Sigmoid colon (tissue), 7 donors: ENCODE measurements around the gene PYGB. TPM values are rescaled to one million over a fixed set of nuclear protein-coding genes. Genes with fewer than 3 reads are reported as not detected.

Experiments used
- DNase-seq: peaks from one replicate; pipeline ENCODE4 v3.0.0-alpha.2; 2019
- H3K27ac ChIP-seq, 4 donors: fragments of 200-600 bp; sonication (generic); one replicate each; pipeline ENCODE4 v1.5.1; 2016 to 2019; ENCODE audit warnings: mild to moderate bottlenecking in 1 of 4
- H3K27me3 ChIP-seq, 3 donors: fragments of 200-600 bp; sonication (generic); one replicate each; pipeline ENCODE4 v1.5.1; 2019; ENCODE audit warnings: mild to moderate bottlenecking in 1 of 3
- H3K36me3 ChIP-seq, 4 donors: fragments of 200-600 bp; sonication (generic); one replicate each; pipeline ENCODE4 v1.5.1; 2016 to 2019
- H3K4me1 ChIP-seq, 4 donors: fragments of 200-600 bp; sonication (generic); one replicate each; pipeline ENCODE4 v1.5.1; 2017 to 2019
- H3K4me3 ChIP-seq, 4 donors: fragments of 200-600 bp; sonication (generic); one replicate each; pipeline ENCODE4 v1.5.1; 2017 to 2019; ENCODE audit warnings: mild to moderate bottlenecking in 2 of 4, moderate library complexity in 1 of 4
- H3K9me3 ChIP-seq, 4 donors: fragments of 200-600 bp in 3 of 4; sonication (generic) in 3 of 4; one replicate each; pipeline versions ENCODE4 v1.5.1 to v1.6.1; 2013 to 2019
- EP300 ChIP-seq, 4 donors: sonication (generic); formaldehyde crosslinking; IDR thresholded peaks; one replicate each; pipeline ENCODE4 v1.6.1; 2017; ENCODE audit warnings: antibody characterized with exemption in 4 of 4
- POLR2A ChIP-seq, 2 donors: fragments of 450-650 bp; IDR thresholded peaks; one replicate each; pipeline ENCODE4 v1.6.1; 2016; ENCODE audit warnings: antibody characterized with exemption in 2 of 2, mild to moderate bottlenecking in 2 of 2, moderate library complexity in 2 of 2
- POLR2AphosphoS5 ChIP-seq, 4 donors: sonication (generic); formaldehyde crosslinking; IDR thresholded peaks; one replicate each; pipeline ENCODE4 v1.6.1; 2017; ENCODE audit warnings: antibody characterized with exemption in 4 of 4
- WGBS, 2 donors: extraction: QIAGEN DNeasy Blood & Tissue Kit; methylation state at CpG; one replicate each; pipeline ENCODE4 v1.1.7; 2013; 5-methylcytosine and 5-hydroxymethylcytosine counted together
- intact Hi-C: fragments of 100-400 bp; cut with DNase I; formaldehyde crosslinking; loops from one replicate; pipeline ENCODE4 v1.15.1; 2023
- polyA plus RNA-seq, 3 donors: library from polyadenylated mRNA; stranded (reverse); fragments of 200-250 nt; gene quantifications; one replicate each; pipeline ENCODE4 v1.2.3, GENCODE V29; 2013
- total RNA-seq, 4 donors: library from RNA; depleted of rRNA; stranded (reverse); fragments of >200 nt; gene quantifications; one replicate each; pipeline ENCODE4 v1.1.0, GENCODE V29; 2016
- TF ChIP-seq, protein P1 (sequence below), 4 experiments: fragments of 450-650 bp in 3 of 4; fragments of 200-600 bp in 1 of 4; IDR thresholded peaks; one replicate each; pipeline ENCODE4 v1.5.1; 2016 to 2019; ENCODE audit warnings: antibody characterized with exemption in 4 of 4, mild to moderate bottlenecking in 3 of 4, moderate library complexity in 2 of 4
- donor health status: healthy with polysubstance abuse.
- donor health status: Bipolar disorder and iron deficiency.
- donor health status: healthy.

Gene PYGB
- total and polyA plus RNA-seq, 7 donors: 45.6 to 317 (median 198) TPM

DNA sequence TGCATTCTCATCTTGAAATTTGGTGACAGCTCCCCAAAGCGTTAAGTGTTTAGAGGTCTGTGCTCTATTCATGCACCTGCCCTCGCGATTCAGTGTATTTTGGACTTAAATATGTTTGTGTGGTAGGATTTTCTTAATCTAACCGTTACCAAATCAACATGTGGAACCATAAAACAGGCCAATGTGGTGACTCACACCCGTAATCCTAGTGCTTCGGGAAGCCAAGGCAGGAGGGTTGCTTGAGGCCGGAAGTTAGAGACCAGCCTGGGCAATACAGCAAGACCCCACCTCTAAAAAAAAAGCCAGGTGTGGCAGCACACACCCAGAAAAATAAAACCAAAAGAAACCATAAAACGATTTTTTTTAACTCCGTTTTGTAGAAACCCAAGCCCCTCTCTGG lies 31.5 kb downstream of the PYGB start:
- no peak for DNase-seq
- Histone ChIP-seq H3K27ac (peak overlapping the region; percentile 44 to 88 (median 78)), H3K4me3 (no peak overlapping the region), H3K36me3 (peaks cover 50 to 100% (median 88%) of the 10 kb centered on the region in 4 donors), H3K4me1 (peaks cover 0 to 26% (median 10%) of the 10 kb centered on the region in 4 donors), H3K9me3 (no peaks in the 10 kb centered on the region), H3K27me3 (no peaks in the 10 kb centered on the region)
- WGBS, 2 donors: 33 to 79% methylated on average over 9 of the region's 9 CpGs
- TF ChIP-seq, protein P1, sequence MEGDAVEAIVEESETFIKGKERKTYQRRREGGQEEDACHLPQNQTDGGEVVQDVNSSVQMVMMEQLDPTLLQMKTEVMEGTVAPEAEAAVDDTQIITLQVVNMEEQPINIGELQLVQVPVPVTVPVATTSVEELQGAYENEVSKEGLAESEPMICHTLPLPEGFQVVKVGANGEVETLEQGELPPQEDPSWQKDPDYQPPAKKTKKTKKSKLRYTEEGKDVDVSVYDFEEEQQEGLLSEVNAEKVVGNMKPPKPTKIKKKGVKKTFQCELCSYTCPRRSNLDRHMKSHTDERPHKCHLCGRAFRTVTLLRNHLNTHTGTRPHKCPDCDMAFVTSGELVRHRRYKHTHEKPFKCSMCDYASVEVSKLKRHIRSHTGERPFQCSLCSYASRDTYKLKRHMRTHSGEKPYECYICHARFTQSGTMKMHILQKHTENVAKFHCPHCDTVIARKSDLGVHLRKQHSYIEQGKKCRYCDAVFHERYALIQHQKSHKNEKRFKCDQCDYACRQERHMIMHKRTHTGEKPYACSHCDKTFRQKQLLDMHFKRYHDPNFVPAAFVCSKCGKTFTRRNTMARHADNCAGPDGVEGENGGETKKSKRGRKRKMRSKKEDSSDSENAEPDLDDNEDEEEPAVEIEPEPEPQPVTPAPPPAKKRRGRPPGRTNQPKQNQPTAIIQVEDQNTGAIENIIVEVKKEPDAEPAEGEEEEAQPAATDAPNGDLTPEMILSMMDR (IDR thresholded peaks at IDR 0.05): no peak
- TF ChIP-seq POLR2AphosphoS5 (IDR thresholded peaks at IDR 0.05) (no peak), POLR2A (IDR thresholded peaks at IDR 0.05) (no peak), EP300 (IDR thresholded peaks at IDR 0.05) (no peak)
- intact Hi-C loops: no loop called here

- Histone ChIP-seq H3K27me3 (no peaks in the 10 kb centered on the region), H3K4me1 (peaks cover 0 to 19% (median 6%) of the 10 kb centered on the region in 4 donors), H3K27ac (peak overlapping the region; percentile 44 to 88 (median 78)), H3K4me3 (no peak overlapping the region), H3K36me3 (peaks cover 50 to 100% (median 86%) of the 10 kb centered on the region in 4 donors), H3K9me3 (no peaks in the 10 kb centered on the region)
- peak; percentile 82 for DNase-seq
- TF ChIP-seq POLR2AphosphoS5 (IDR thresholded peaks at IDR 0.05) (peak; percentile 17 to 66 (median 55)), POLR2A (IDR thresholded peaks at IDR 0.05) (no peak), EP300 (IDR thresholded peaks at IDR 0.05) (peak in 1 of 4 donors; percentile 82)
- 69 to 78% methylated on average over 15 of the region's 15 CpGs for WGBS, 2 donors
- intact Hi-C loops: no loop called here
Observed at GRCh38 chr20:25280051-25280573, 32.2 kb downstream of the PYGB start.

- 94 to 96% methylated on average over 33 of the region's 33 CpGs for WGBS, 2 donors
- peak; percentile 59 for DNase-seq
- Histone ChIP-seq H3K27ac (peak overlapping the region; percentile 44 to 88 (median 78)), H3K4me3 (no peak overlapping the region), H3K4me1 (peaks cover 0 to 13% (median 6%) of the 10 kb centered on the region in 4 donors), H3K36me3 (peaks cover 54 to 100% (median 86%) of the 10 kb centered on the region in 4 donors), H3K9me3 (no peaks in the 10 kb centered on the region), H3K27me3 (no peaks in the 10 kb centered on the region)
- TF ChIP-seq POLR2AphosphoS5 (IDR thresholded peaks at IDR 0.05) (no peak), POLR2A (IDR thresholded peaks at IDR 0.05) (no peak)
- TF ChIP-seq, protein P1 (IDR thresholded peaks at IDR 0.05): no peak
- intact Hi-C loops: no loop called here
Observed at GRCh38 chr20:25280574-25281535, 33.0 kb downstream of the PYGB start.

- H3K4me3 ChIP-seq: no peak overlapping the region
- intact Hi-C loops: no loop called here
- peaks cover 0 to 13% (median 6%) of the 10 kb centered on the region in 4 donors for H3K4me1 ChIP-seq
- DNase-seq: peak; percentile 60
- no peak for TF ChIP-seq POLR2A (IDR thresholded peaks at IDR 0.05)
- no peak for TF ChIP-seq EP300 (IDR thresholded peaks at IDR 0.05)
- TF ChIP-seq POLR2AphosphoS5 (IDR thresholded peaks at IDR 0.05): no peak
- TF ChIP-seq, protein P1 (IDR thresholded peaks at IDR 0.05): no peak
- peak overlapping the region in 3 of 4 donors; percentile 72 to 88 (median 84) for H3K27ac ChIP-seq
- no peaks in the 10 kb centered on the region for H3K9me3 ChIP-seq
- H3K27me3 ChIP-seq: no peaks in the 10 kb centered on the region
- 84 to 89% methylated on average over 21 of the region's 21 CpGs for WGBS, 2 donors
- peaks cover 59 to 100% (median 88%) of the 10 kb centered on the region in 4 donors for H3K36me3 ChIP-seq
Observed at GRCh38 chr20:25281541-25281991, 33.7 kb downstream of the PYGB start.
